IMR-90 (cell line): ENCODE measurements around the gene VAMP7. TPM values are rescaled to one million over a fixed set of nuclear protein-coding genes. Genes with fewer than 3 reads are reported as not detected.

ENCODE experiments used
- ATAC-seq: fragments of 200-7000 bp; cut with Tn5 transposase; 2 replicates; pipeline ENCODE4 v1.9.1; 2020; ENCODE audit warnings: low read depth, mild to moderate bottlenecking, moderate library complexity
- BruUV-seq: library from RNA; stranded (reverse); fragments of 400-500 nt; replicated peaks from 2 replicates; lab custom pipeline; 2021; lab: Mats Ljungman, UMichigan
- CTCF ChIA-PET: fragments of 300-600 bp; formaldehyde crosslinking; extraction: SDS; loops from one replicate; lab custom pipeline; 2021; ENCODE audit warnings: antibody characterized with exemption; lab: Yijun Ruan, JAX
- POLR2A ChIA-PET: fragments of 300-600 bp; sonication (Branson Sonifier 250); formaldehyde crosslinking; loops from one replicate; lab custom pipeline; 2022; ENCODE audit warnings: antibody characterized with exemption; ENCODE audit not compliant: unreplicated experiment; lab: Charles Lee
- DNase-seq: peaks from one replicate; pipeline ENCODE4 v3.0.0; 2013
- H2AFZ ChIP-seq: replicated peaks from 2 replicates; pipeline ENCODE3; 2013; ENCODE audit warnings: low read length, mild to moderate bottlenecking; ENCODE audit not compliant: poor library complexity
- H2AK5ac ChIP-seq: 2 replicates; pipeline ENCODE4 v1.6.1; 2013; ENCODE audit warnings: low read depth, low read length, inconsistent platforms
- H2AK9ac ChIP-seq: replicated peaks from 2 replicates; pipeline ENCODE3; 2013; ENCODE audit warnings: mild to moderate bottlenecking, low read depth, low read length, moderate library complexity; ENCODE audit not compliant: poor library complexity
- H2BK120ac ChIP-seq: 2 replicates; pipeline ENCODE4 v1.6.1; 2013; ENCODE audit warnings: low read depth, low read length, inconsistent platforms
- H2BK15ac ChIP-seq: 3 replicates; pipeline ENCODE4 v1.6.1; 2013; ENCODE audit warnings: low read depth, low read length, inconsistent platforms
- H2BK20ac ChIP-seq: 2 replicates; pipeline ENCODE4 v1.6.1; 2013; ENCODE audit warnings: low read depth, mild to moderate bottlenecking, inconsistent platforms, low read length, moderate library complexity
- H2BK5ac ChIP-seq: 2 replicates; pipeline ENCODE4 v1.6.1; 2013; ENCODE audit warnings: mild to moderate bottlenecking, low read depth, low read length, inconsistent platforms; ENCODE audit not compliant: poor library complexity, severe bottlenecking
- H3K14ac ChIP-seq: replicated peaks from 2 replicates; pipeline ENCODE4 v1.6.1; 2013; ENCODE audit warnings: low read depth, low read length, inconsistent platforms
- H3K18ac ChIP-seq: 2 replicates; pipeline ENCODE4 v1.6.1; 2013; ENCODE audit warnings: low read depth, low read length, control low read depth
- H3K23ac ChIP-seq: 2 replicates; pipeline ENCODE4 v1.6.1; 2013; ENCODE audit warnings: low read depth, low read length, inconsistent platforms
- H3K27ac ChIP-seq: 2 replicates; pipeline ENCODE4 v1.5.1; 2013; ENCODE audit warnings: mild to moderate bottlenecking, control low read depth, low read length; ENCODE audit not compliant: insufficient read depth
- H3K27me3 ChIP-seq: 2 replicates; pipeline ENCODE4 v1.6.1; 2013; ENCODE audit warnings: low read length; ENCODE audit not compliant: control insufficient read depth, insufficient read depth
- H3K36me3 ChIP-seq: 2 replicates; pipeline ENCODE4 v1.6.1; 2013; ENCODE audit warnings: low read length, mixed read lengths; ENCODE audit not compliant: control insufficient read depth, insufficient read depth
- H3K4ac ChIP-seq: 2 replicates; pipeline ENCODE4 v1.6.1; 2013; ENCODE audit warnings: low read depth, low read length, inconsistent platforms
- H3K4me1 ChIP-seq: 2 replicates; pipeline ENCODE4 v1.6.1; 2013; ENCODE audit warnings: low read length, mixed read lengths; ENCODE audit not compliant: control insufficient read depth, insufficient read depth
- H3K4me2 ChIP-seq: 2 replicates; pipeline ENCODE4 v1.6.1; 2013; ENCODE audit warnings: low read depth, mild to moderate bottlenecking, control low read depth, low read length, moderate library complexity
- H3K4me3 ChIP-seq: 2 replicates; pipeline ENCODE4 v1.5.1; 2013; ENCODE audit warnings: low read depth, mild to moderate bottlenecking, control low read depth, low read length, moderate library complexity; ENCODE audit not compliant: insufficient read depth
- H3K56ac ChIP-seq: 2 replicates; pipeline ENCODE4 v1.6.1; 2013; ENCODE audit warnings: low read length, inconsistent platforms; ENCODE audit not compliant: insufficient read depth; ENCODE audit errors: extremely low read depth
- H3K79me1 ChIP-seq, 2 experiments: 2 replicates each; pipeline ENCODE4 v1.6.1; 2013; ENCODE audit warnings: low read length in 2 of 2, inconsistent platforms in 1 of 2, low read depth in 1 of 2
- H3K9ac ChIP-seq: 2 replicates; pipeline ENCODE4 v1.6.1; 2013; ENCODE audit warnings: low read depth, low read length, control low read depth
- H3K9me1 ChIP-seq: 2 replicates; pipeline ENCODE4 v1.6.1; 2013; ENCODE audit warnings: low read length, inconsistent platforms; ENCODE audit not compliant: insufficient read depth
- H3K9me3 ChIP-seq: 2 replicates; pipeline ENCODE4 v1.6.1; 2013; ENCODE audit warnings: low read length; ENCODE audit not compliant: control insufficient read depth, insufficient read depth
- H4K20me1 ChIP-seq: 2 replicates; pipeline ENCODE4 v1.6.1; 2013; ENCODE audit warnings: low read length, inconsistent platforms; ENCODE audit not compliant: insufficient read depth
- H4K5ac ChIP-seq: 2 replicates; pipeline ENCODE4 v1.6.1; 2013; ENCODE audit warnings: mild to moderate bottlenecking, low read depth, low read length, control low read depth
- H4K8ac ChIP-seq, 2 experiments: 2 replicates each; pipeline ENCODE4 v1.6.1; 2013; ENCODE audit warnings: low read depth in 2 of 2, low read length in 2 of 2, control low read depth in 1 of 2, inconsistent platforms in 1 of 2
- H4K91ac ChIP-seq: 2 replicates; pipeline ENCODE4 v1.6.1; 2013; ENCODE audit warnings: low read depth, low read length, inconsistent platforms; ENCODE audit not compliant: insufficient read depth
- CEBPB ChIP-seq: IDR thresholded peaks from 2 replicates; pipeline ENCODE4 v1.6.1; 2012; ENCODE audit warnings: low read depth, low read length, improper control_type of control experiment
- CHD1 ChIP-seq: IDR thresholded peaks from 2 replicates; pipeline ENCODE4 v1.6.1; 2012; ENCODE audit warnings: low read depth, low read length, improper control_type of control experiment
- CTCF ChIP-seq: conservative IDR thresholded peaks from 2 replicates; pipeline ENCODE4 v1.5.1; 2012; ENCODE audit warnings: mild to moderate bottlenecking, low read depth, low read length, improper control_type of control experiment
- FOS ChIP-seq: fragments of 150-350 bp; IDR thresholded peaks from 2 replicates; pipeline ENCODE4 v1.6.1; 2016; ENCODE audit warnings: low read depth, low read length
- MAFK ChIP-seq: IDR thresholded peaks from 2 replicates; pipeline ENCODE4 v1.6.1; 2012; ENCODE audit warnings: low read depth, low read length, improper control_type of control experiment
- MAZ ChIP-seq: IDR thresholded peaks from 2 replicates; pipeline ENCODE4 v1.6.1; 2012; ENCODE audit warnings: low read depth, mild to moderate bottlenecking, low read length, improper control_type of control experiment, moderate library complexity, borderline replicate concordance
- MXI1 ChIP-seq: IDR thresholded peaks from 2 replicates; pipeline ENCODE4 v1.6.1; 2012; ENCODE audit warnings: low read depth, mild to moderate bottlenecking, low read length, moderate library complexity, borderline replicate concordance
- NFE2L2 ChIP-seq: fragments of 150-350 bp; IDR thresholded peaks from 2 replicates; pipeline ENCODE4 v1.6.1; 2016; ENCODE audit warnings: low read depth, mild to moderate bottlenecking, low read length
- POLR2A ChIP-seq: IDR thresholded peaks from 2 replicates; pipeline ENCODE4 v1.6.1; 2012; ENCODE audit warnings: mild to moderate bottlenecking, low read depth, low read length
- RAD21 ChIP-seq: IDR thresholded peaks from 2 replicates; pipeline ENCODE4 v1.6.1; 2012; ENCODE audit warnings: low read length, improper control_type of control experiment
- RCOR1 ChIP-seq: IDR thresholded peaks from 2 replicates; pipeline ENCODE4 v1.6.1; 2012; ENCODE audit warnings: mild to moderate bottlenecking, low read length, improper control_type of control experiment; ENCODE audit not compliant: insufficient replicate concordance
- SMC3 ChIP-seq: fragments of 150-350 bp; IDR thresholded peaks from 2 replicates; pipeline ENCODE4 v1.6.1; 2016; ENCODE audit warnings: low read depth, mild to moderate bottlenecking, antibody characterized with exemption, low read length, moderate library complexity
- USF2 ChIP-seq: fragments of 150-350 bp; IDR thresholded peaks from 2 replicates; pipeline ENCODE4 v1.6.1; 2017; ENCODE audit warnings: mild to moderate bottlenecking, antibody characterized with exemption, low read length, low read depth
- WGBS, 2 experiments: methylation state at CpG; one replicate each; pipeline versions ENCODE4 v1.1.5 to v1.1.7; 2013; ENCODE audit warnings: missing lambda C conversion rate in 2 of 2; ENCODE audit not compliant: insufficient read length in 1 of 2; ENCODE audit errors: extremely low coverage in 2 of 2; 5-methylcytosine and 5-hydroxymethylcytosine counted together
- dilution Hi-C: fragments of 300-500 bp; cut with HindIII; formaldehyde crosslinking; loops from one replicate; pipeline ENCODE4 v1.14.3; 2018; ENCODE audit warnings: low sequenced_read_pairs; ENCODE audit not compliant: unreplicated experiment
- in situ Hi-C: fragments of 300-500 bp; cut with MboI; formaldehyde crosslinking; loops from 3 replicates; pipeline ENCODE4 v1.14.3; 2019; ENCODE audit warnings: low sequenced_read_pairs, inconsistent platforms, mixed read lengths
- intact Hi-C: fragments of 100-400 bp; cut with micrococcal nuclease; formaldehyde crosslinking; loops from 2 replicates; pipeline ENCODE4 v1.10.0; 2022
- polyA plus RNA-seq, 3 experiments: library from polyadenylated mRNA; depleted of rRNA; stranded (reverse); fragments of >200 nt; gene quantifications; 2 replicates each; pipeline ENCODE4 v1.2.3, GENCODE V29; 2012; ENCODE audit warnings: low replicate concordance in 1 of 3
- total RNA-seq: library from RNA; depleted of rRNA; stranded (reverse); fragments of >200 nt; gene quantifications from 2 replicates; pipeline ENCODE4 v1.2.3, GENCODE V29; 2012
- TF ChIP-seq, protein P1 (sequence below): fragments of 150-350 bp; IDR thresholded peaks from 2 replicates; pipeline ENCODE4 v1.6.1; 2016; ENCODE audit warnings: low read depth, mild to moderate bottlenecking, low read length, moderate library complexity, borderline replicate concordance

VAMP7 gene
- total and polyA plus RNA-seq, 2 of the 4 experiments (the other 2 are of a cell fraction), result 21.7 to 39.1 TPM

GRCh38 chrX:155985208-155985607 lies 104.1 kb downstream of the VAMP7 start:
- Histone ChIP-seq H2AK9ac (no peak overlapping the region), H2BK15ac (no peak overlapping the region), H3K36me3 (no peaks in the 10 kb centered on the region), H3K27ac (no peak overlapping the region), H2BK120ac (no peak overlapping the region), H4K5ac (no peak overlapping the region), H3K56ac (no peak overlapping the region), H4K8ac (no peak overlapping the region), H3K14ac (no peak overlapping the region), H3K4me1 (no peaks in the 10 kb centered on the region), H3K9me1 (no peaks in the 10 kb centered on the region), H3K18ac (no peak overlapping the region), H3K4me2 (no peak overlapping the region), H4K20me1 (no peaks in the 10 kb centered on the region), H2BK5ac (no peak overlapping the region), H2AK5ac (no peak overlapping the region), H3K9me3 (peaks cover 5% of the 10 kb centered on the region; the same call in 1 of the 2 replicates), H3K79me1 (no peaks in the 10 kb centered on the region), H3K23ac (no peak overlapping the region), H2AFZ (no peak overlapping the region), H3K27me3 (no peaks in the 10 kb centered on the region), H3K4me3 (no peak overlapping the region), H4K91ac (no peak overlapping the region), H2BK20ac (no peak overlapping the region), H3K4ac (no peak overlapping the region), H3K9ac (no peak overlapping the region)
- ChIA-PET CTCF (no interaction called here), POLR2A (no interaction called here)
- TF ChIP-seq USF2 (no peak), CEBPB (no peak), MXI1 (no peak), FOS (no peak), POLR2A (no peak), RAD21 (no peak), MAZ (no peak), NFE2L2 (no peak), CHD1 (no peak), SMC3 (no peak), CTCF (no peak), MAFK (no peak), RCOR1 (no peak)
- TF ChIP-seq, protein P1, sequence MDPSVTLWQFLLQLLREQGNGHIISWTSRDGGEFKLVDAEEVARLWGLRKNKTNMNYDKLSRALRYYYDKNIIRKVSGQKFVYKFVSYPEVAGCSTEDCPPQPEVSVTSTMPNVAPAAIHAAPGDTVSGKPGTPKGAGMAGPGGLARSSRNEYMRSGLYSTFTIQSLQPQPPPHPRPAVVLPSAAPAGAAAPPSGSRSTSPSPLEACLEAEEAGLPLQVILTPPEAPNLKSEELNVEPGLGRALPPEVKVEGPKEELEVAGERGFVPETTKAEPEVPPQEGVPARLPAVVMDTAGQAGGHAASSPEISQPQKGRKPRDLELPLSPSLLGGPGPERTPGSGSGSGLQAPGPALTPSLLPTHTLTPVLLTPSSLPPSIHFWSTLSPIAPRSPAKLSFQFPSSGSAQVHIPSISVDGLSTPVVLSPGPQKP, result no peak
- intact Hi-C loops (no loop called here), dilution Hi-C loops (no loop called here), in situ Hi-C loops (no loop called here)
- WGBS, 2 experiments, result no CpG with 5 or more reads among the region's 2 CpGs
- no TSS peak for BruUV-seq
- ATAC-seq, result no peak
- no peak for DNase-seq
